Thyroid gland (tissue), 4 donors: ENCODE measurements around the gene PIWIL1.

ENCODE experiments used
- CTCF ChIP-seq, 6 experiments: fragments of 200-600 bp in 3 of 6; fragments of 450-650 bp in 3 of 6; sonication (generic) in 3 of 6; IDR thresholded peaks; one replicate each; pipeline ENCODE4 v1.5.1; 2016 to 2019; ENCODE audit warnings: antibody characterized with exemption in 6 of 6, mild to moderate bottlenecking in 2 of 6, inconsistent platforms in 1 of 6, moderate library complexity in 1 of 6
- POLR2A ChIP-seq, 2 donors: fragments of 450-650 bp; IDR thresholded peaks; one replicate each; pipeline ENCODE4 v1.6.1; 2017; ENCODE audit warnings: antibody characterized with exemption in 2 of 2, mild to moderate bottlenecking in 2 of 2, moderate library complexity in 1 of 2

GRCh38 chr12:130331146-130331545 is 6.5 kb upstream of the PIWIL1 start:
- TF ChIP-seq CTCF (IDR thresholded peaks at IDR 0.05) (no peak), POLR2A (IDR thresholded peaks at IDR 0.05) (no peak)
